GM21381 (cell line): ENCODE results near the gene EHD4.

Source experiments
- ATAC-seq: cut with Tn5 transposase; IDR thresholded peaks from one replicate; pipeline ENCODE4 v1.9.1; 2021; ENCODE audit warnings: mild to moderate bottlenecking, moderate library complexity; ENCODE audit not compliant: unreplicated experiment

EHD4 gene

GRCh38 chr15:41981371-41982132 is 9.2 kb upstream of the EHD4 start:
- ATAC-seq = no peak

GRCh38 chr15:41980654-41981323 is 8.4 kb upstream of the EHD4 start:
- ATAC-seq = no peak

- no peak for ATAC-seq
These were observed 7.3 kb upstream of the EHD4 start for GRCh38 chr15:41979493-41980266.

- ATAC-seq = no peak
These were observed 6.2 kb upstream of the EHD4 start for GRCh38 chr15:41978534-41978933.

- no peak for ATAC-seq
These were observed 5.5 kb upstream of the EHD4 start for GRCh38 chr15:41977757-41978383.

- no peak for ATAC-seq
These were observed 3.3 kb upstream of the EHD4 start for GRCh38 chr15:41975669-41976068.

GRCh38 chr15:41974041-41974440 is 1.7 kb upstream of the EHD4 start:
- no peak for ATAC-seq

GRCh38 chr15:41971895-41972252 is 483 bp downstream of the EHD4 start:
- peak; percentile 19 for ATAC-seq

GRCh38 chr15:41971089-41971894 is 1.1 kb downstream of the EHD4 start:
- peak; percentile 39 for ATAC-seq

GRCh38 chr15:41970456-41970855 is 1.9 kb downstream of the EHD4 start:
- no peak for ATAC-seq

- ATAC-seq = no peak
These were observed 2.4 kb downstream of the EHD4 start for GRCh38 chr15:41969851-41970431.

GRCh38 chr15:41968701-41969100 is 3.7 kb downstream of the EHD4 start:
- ATAC-seq = no peak

GRCh38 chr15:41967506-41968206 is 4.7 kb downstream of the EHD4 start:
- no peak for ATAC-seq

- no peak for ATAC-seq
These were observed 5.4 kb downstream of the EHD4 start for GRCh38 chr15:41966920-41967465.

- ATAC-seq = no peak
These were observed 5.9 kb downstream of the EHD4 start for GRCh38 chr15:41966414-41966812.

- no peak for ATAC-seq
These were observed 6.6 kb downstream of the EHD4 start for GRCh38 chr15:41965441-41966413.

- ATAC-seq = no peak
These were observed 10.7 kb downstream of the EHD4 start for GRCh38 chr15:41961595-41962202.
